ENCODE measurements around the gene RNH1. TPM values are rescaled to one million over a fixed set of nuclear protein-coding genes. Genes with fewer than 3 reads are reported as not detected.
A peak's percentile ranks its signal among the peaks of the same experiment; 100 is the strongest.
"Not testable (repeated sequence)": the region's sequence is repeated elsewhere in the genome, so short reads cannot be mapped to it uniquely, and the experiment has no call there.

RNH1 gene
- total RNA-seq, 2 donors from 2014 or later, result 42.7 to 43.2 TPM

GRCh38 chr11:472272-472671, 34.8 kb downstream of the RNH1 start:
- H3K27ac Mint-ChIP-seq, result no peak overlapping the region
- DNase-seq, result peak; percentile 64
- WGBS, 2 experiments (ENCODE audit: insufficient coverage in 1 of 2, insufficient read length in 1 of 2), result 94 to 95% methylated on average over 6 to 13 of the region's 13 CpGs
- peaks cover 13% of the 10 kb centered on the region for H3K4me1 Mint-ChIP-seq
- peaks cover 7% of the 10 kb centered on the region for H3K36me3 ChIP-seq (ENCODE audit: control insufficient read depth, insufficient read depth, low read length)
- H3K4me3 Mint-ChIP-seq, result no peak overlapping the region
- H3K27ac ChIP-seq (ENCODE audit: low read depth, low read length), result no peak overlapping the region
- no peaks in the 10 kb centered on the region for H3K27me3 ChIP-seq (ENCODE audit: control insufficient read depth, insufficient read depth, low read length, poor library complexity, severe bottlenecking)
- TF ChIP-seq CTCF (conservative IDR thresholded peaks at IDR 0.05), result peak; percentile 44
- H3K9ac ChIP-seq (ENCODE audit: extremely low read depth, low read length, poor library complexity, severe bottlenecking), result no peak overlapping the region
- H3K4me3 ChIP-seq (ENCODE audit: low read length), result no peak overlapping the region
- H3K36me3 Mint-ChIP-seq (ENCODE audit: low read depth), result peaks cover 2% of the 10 kb centered on the region
- no peaks in the 10 kb centered on the region for H3K9me3 Mint-ChIP-seq
- peaks cover 5% of the 10 kb centered on the region for H3K9me3 ChIP-seq (ENCODE audit: control insufficient read depth, low read length)
- no peaks in the 10 kb centered on the region for H3K27me3 Mint-ChIP-seq (ENCODE audit: insufficient read depth)
- no peaks in the 10 kb centered on the region for H3K4me1 ChIP-seq (ENCODE audit: control insufficient read depth, insufficient read depth, low read length)

- no peaks in the 10 kb centered on the region for H3K4me1 ChIP-seq (ENCODE audit: control insufficient read depth, insufficient read depth, low read length)
- WGBS, 2 experiments (ENCODE audit: insufficient coverage in 1 of 2, insufficient read length in 1 of 2), result 95 to 97% methylated on average over 19 to 61 of the region's 61 CpGs
- no peak for DNase-seq
- Mint-ChIP-seq H3K4me3 (no peak overlapping the region), H3K4me1 (peaks cover 13% of the 10 kb centered on the region), H3K27ac (no peak overlapping the region), H3K27me3 (ENCODE audit: insufficient read depth) (no peaks in the 10 kb centered on the region), H3K9me3 (no peaks in the 10 kb centered on the region), H3K36me3 (ENCODE audit: low read depth) (peaks cover 5% of the 10 kb centered on the region)
- peaks cover 5% of the 10 kb centered on the region for H3K9me3 ChIP-seq (ENCODE audit: control insufficient read depth, low read length)
- no peak overlapping the region for H3K27ac ChIP-seq (ENCODE audit: low read depth, low read length)
- no peak for TF ChIP-seq CTCF (conservative IDR thresholded peaks at IDR 0.05)
- H3K4me3 ChIP-seq (ENCODE audit: low read length), result no peak overlapping the region
- H3K9ac ChIP-seq (ENCODE audit: extremely low read depth, low read length, poor library complexity, severe bottlenecking), result no peak overlapping the region
- H3K36me3 ChIP-seq (ENCODE audit: control insufficient read depth, insufficient read depth, low read length), result peaks cover 7% of the 10 kb centered on the region
- no peaks in the 10 kb centered on the region for H3K27me3 ChIP-seq (ENCODE audit: control insufficient read depth, insufficient read depth, low read length, poor library complexity, severe bottlenecking)
Measured at GRCh38 chr11:471468-472145, 35.4 kb downstream of the RNH1 start.

- no peak overlapping the region for H3K9ac ChIP-seq (ENCODE audit: extremely low read depth, low read length, poor library complexity, severe bottlenecking)
- Mint-ChIP-seq H3K4me3 (no peak overlapping the region), H3K9me3 (no peaks in the 10 kb centered on the region), H3K27me3 (ENCODE audit: insufficient read depth) (no peaks in the 10 kb centered on the region), H3K27ac (peak overlapping the region; percentile 73), H3K4me1 (peaks cover 13% of the 10 kb centered on the region), H3K36me3 (ENCODE audit: low read depth) (peaks cover 17% of the 10 kb centered on the region)
- peaks cover 9% of the 10 kb centered on the region for H3K36me3 ChIP-seq (ENCODE audit: control insufficient read depth, insufficient read depth, low read length)
- DNase-seq, result no peak
- H3K4me3 ChIP-seq (ENCODE audit: low read length), result no peak overlapping the region
- H3K27ac ChIP-seq (ENCODE audit: low read depth, low read length), result no peak overlapping the region
- TF ChIP-seq CTCF (conservative IDR thresholded peaks at IDR 0.05), result no peak
- H3K27me3 ChIP-seq (ENCODE audit: control insufficient read depth, insufficient read depth, low read length, poor library complexity, severe bottlenecking), result no peaks in the 10 kb centered on the region
- no peaks in the 10 kb centered on the region for H3K4me1 ChIP-seq (ENCODE audit: control insufficient read depth, insufficient read depth, low read length)
- peaks cover 3% of the 10 kb centered on the region for H3K9me3 ChIP-seq (ENCODE audit: control insufficient read depth, low read length)
- 93 to 95% methylated on average over 13 to 28 of the region's 28 CpGs for WGBS, 2 experiments (ENCODE audit: insufficient coverage in 1 of 2, insufficient read length in 1 of 2)
Measured at GRCh38 chr11:469684-470560, 37.1 kb downstream of the RNH1 start.

GRCh38 chr11:469026-469683, 37.9 kb downstream of the RNH1 start:
- not testable (repeated sequence) for H3K9ac ChIP-seq (ENCODE audit: extremely low read depth, low read length, poor library complexity, severe bottlenecking); H3K27me3 ChIP-seq (ENCODE audit: control insufficient read depth, insufficient read depth, low read length, poor library complexity, severe bottlenecking); H3K4me3 ChIP-seq (ENCODE audit: low read length); H3K27ac ChIP-seq (ENCODE audit: low read depth, low read length); DNase-seq; H3K9me3 Mint-ChIP-seq; H3K9me3 ChIP-seq (ENCODE audit: control insufficient read depth, low read length); H3K27me3 Mint-ChIP-seq (ENCODE audit: insufficient read depth); H3K4me1 ChIP-seq (ENCODE audit: control insufficient read depth, insufficient read depth, low read length); H3K4me3 Mint-ChIP-seq
- H3K36me3 ChIP-seq (ENCODE audit: control insufficient read depth, insufficient read depth, low read length), result peaks cover 12% of the 10 kb centered on the region
- peaks cover 13% of the 10 kb centered on the region for H3K4me1 Mint-ChIP-seq
- H3K36me3 Mint-ChIP-seq (ENCODE audit: low read depth), result peaks cover 19% of the 10 kb centered on the region
- H3K27ac Mint-ChIP-seq, result peak overlapping the region; percentile 73
- 85 to 88% methylated on average over 8 to 17 of the region's 19 CpGs for WGBS, 2 experiments (ENCODE audit: insufficient coverage in 1 of 2, insufficient read length in 1 of 2)

All from endodermal cell (in vitro differentiated cells).